MG63 (cell line): ENCODE results near the gene SLX9. TPM values are rescaled to one million over a fixed set of nuclear protein-coding genes. Genes with fewer than 3 reads are reported as not detected.

Source experiments
- DNase-seq: peaks from one replicate; pipeline ENCODE4 v3.0.0-alpha.2; 2020
- H3K27me3 ChIP-seq: fragments of 250-450 bp; sonication (Bioruptor Pico); 2 replicates; pipeline ENCODE4 v1.5.1; 2020; ENCODE audit warnings: mild to moderate bottlenecking, moderate library complexity
- H3K36me3 ChIP-seq: fragments of 250-450 bp; sonication (Bioruptor Pico); 2 replicates; pipeline ENCODE4 v1.5.1; 2020; ENCODE audit warnings: mild to moderate bottlenecking, moderate library complexity
- H3K4me3 ChIP-seq: fragments of 250-450 bp; sonication (Bioruptor Pico); 2 replicates; pipeline ENCODE4 v1.5.1; 2020; ENCODE audit warnings: mild to moderate bottlenecking, moderate library complexity
- H3K9me3 ChIP-seq: fragments of 250-450 bp; sonication (Bioruptor Pico); 2 replicates; pipeline ENCODE4 v1.5.1; 2020; ENCODE audit warnings: mild to moderate bottlenecking, moderate library complexity
- total RNA-seq: library from RNA; depleted of rRNA; stranded (reverse); fragments of >200 nt; shearing (Covaris generic); gene quantifications from 2 replicates; pipeline ENCODE4 v1.2.3, GENCODE V29; 2014; ENCODE audit warnings: low replicate concordance

Gene SLX9
- total RNA-seq, 1 experiment from 2014 or later, result 55.6 TPM

- H3K27me3 ChIP-seq, result peaks cover 12% of the 10 kb centered on the region; the same call in 1 of the 2 replicates
- no peak overlapping the region for H3K4me3 ChIP-seq
- no peaks in the 10 kb centered on the region for H3K36me3 ChIP-seq
- no peaks in the 10 kb centered on the region for H3K9me3 ChIP-seq
- DNase-seq, result no peak
Observed at GRCh38 chr21:44931501-44932407, 8.1 kb upstream of the SLX9 start.

GRCh38 chr21:44932408-44933181, 7.2 kb upstream of the SLX9 start:
- Histone ChIP-seq H3K27me3 (peaks cover 12% of the 10 kb centered on the region; the same call in 1 of the 2 replicates), H3K4me3 (no peak overlapping the region), H3K9me3 (no peaks in the 10 kb centered on the region), H3K36me3 (peaks cover under 1% of the 10 kb centered on the region; the same call in 1 of the 2 replicates)
- no peak for DNase-seq

GRCh38 chr21:44933199-44933917, 6.5 kb upstream of the SLX9 start:
- H3K27me3 ChIP-seq, result peaks cover 12% of the 10 kb centered on the region; the same call in 1 of the 2 replicates
- no peaks in the 10 kb centered on the region for H3K9me3 ChIP-seq
- H3K36me3 ChIP-seq, result peaks cover 3% of the 10 kb centered on the region; the same call in 1 of the 2 replicates
- H3K4me3 ChIP-seq, result no peak overlapping the region
- no peak for DNase-seq

GRCh38 chr21:44933918-44934260, 5.9 kb upstream of the SLX9 start:
- Histone ChIP-seq H3K36me3 (peaks cover 7% of the 10 kb centered on the region), H3K4me3 (no peak overlapping the region), H3K9me3 (no peaks in the 10 kb centered on the region), H3K27me3 (peaks cover 12% of the 10 kb centered on the region; the same call in 1 of the 2 replicates)
- DNase-seq, result no peak

- DNase-seq, result no peak
- peaks cover 12% of the 10 kb centered on the region; the same call in 1 of the 2 replicates for H3K27me3 ChIP-seq
- no peak overlapping the region for H3K4me3 ChIP-seq
- H3K9me3 ChIP-seq, result no peaks in the 10 kb centered on the region
- H3K36me3 ChIP-seq, result peaks cover 7% of the 10 kb centered on the region
Observed at GRCh38 chr21:44934276-44934675, 5.6 kb upstream of the SLX9 start.

GRCh38 chr21:44934797-44935532, 4.9 kb upstream of the SLX9 start:
- Histone ChIP-seq H3K4me3 (no peak overlapping the region), H3K36me3 (peaks cover 7% of the 10 kb centered on the region), H3K27me3 (peaks cover 12% of the 10 kb centered on the region; the same call in 1 of the 2 replicates), H3K9me3 (no peaks in the 10 kb centered on the region)
- DNase-seq, result no peak

GRCh38 chr21:44935533-44935927, 4.3 kb upstream of the SLX9 start:
- H3K36me3 ChIP-seq, result peaks cover 7% of the 10 kb centered on the region
- no peak for DNase-seq
- peaks cover 12% of the 10 kb centered on the region; the same call in 1 of the 2 replicates for H3K27me3 ChIP-seq
- no peaks in the 10 kb centered on the region for H3K9me3 ChIP-seq
- H3K4me3 ChIP-seq, result no peak overlapping the region

GRCh38 chr21:44938772-44939531, 877 bp upstream of the SLX9 start:
- peaks cover 27% of the 10 kb centered on the region for H3K36me3 ChIP-seq
- peak overlapping the region; percentile 85 for H3K4me3 ChIP-seq
- H3K27me3 ChIP-seq, result no peaks in the 10 kb centered on the region
- H3K9me3 ChIP-seq, result no peaks in the 10 kb centered on the region
- DNase-seq, result no peak

- Histone ChIP-seq H3K4me3 (peak overlapping the region; percentile 85), H3K27me3 (no peaks in the 10 kb centered on the region), H3K36me3 (peaks cover 38% of the 10 kb centered on the region), H3K9me3 (no peaks in the 10 kb centered on the region)
- peak; percentile 33 for DNase-seq
Observed at GRCh38 chr21:44940116-44940631, 345 bp downstream of the SLX9 start.

- peak overlapping the region; percentile 85; the same call in 1 of the 2 replicates for H3K4me3 ChIP-seq
Observed at GRCh38 chr21:44941567-44941966, 1.7 kb downstream of the SLX9 start.

GRCh38 chr21:44942566-44942965, 2.7 kb downstream of the SLX9 start:
- Histone ChIP-seq H3K36me3 (peaks cover 59% of the 10 kb centered on the region), H3K4me3 (no peak overlapping the region), H3K9me3 (no peaks in the 10 kb centered on the region), H3K27me3 (no peaks in the 10 kb centered on the region)
- no peak for DNase-seq

More at GRCh38 chr21:44941567-44941966, 1.7 kb downstream of the SLX9 start:
- no peak for DNase-seq
- Histone ChIP-seq H3K27me3 (no peaks in the 10 kb centered on the region), H3K36me3 (peaks cover 49% of the 10 kb centered on the region), H3K9me3 (no peaks in the 10 kb centered on the region)

- H3K27me3 ChIP-seq, result no peaks in the 10 kb centered on the region
- H3K4me3 ChIP-seq, result no peak overlapping the region
- no peaks in the 10 kb centered on the region for H3K9me3 ChIP-seq
- DNase-seq, result no peak
- H3K36me3 ChIP-seq, result peaks cover 59% of the 10 kb centered on the region
Observed at GRCh38 chr21:44943005-44943685, 3.3 kb downstream of the SLX9 start.

- Histone ChIP-seq H3K27me3 (no peaks in the 10 kb centered on the region), H3K36me3 (peaks cover 55% of the 10 kb centered on the region), H3K4me3 (no peak overlapping the region), H3K9me3 (no peaks in the 10 kb centered on the region)
- no peak for DNase-seq
Observed at GRCh38 chr21:44943686-44944550, 4.1 kb downstream of the SLX9 start.

- Histone ChIP-seq H3K4me3 (no peak overlapping the region), H3K36me3 (peaks cover 58% of the 10 kb centered on the region), H3K27me3 (no peaks in the 10 kb centered on the region), H3K9me3 (no peaks in the 10 kb centered on the region)
- no peak for DNase-seq
Observed at GRCh38 chr21:44944596-44944995, 4.8 kb downstream of the SLX9 start.
